ENCODE measurements around the gene DERL3.

Gene DERL3

DNA sequence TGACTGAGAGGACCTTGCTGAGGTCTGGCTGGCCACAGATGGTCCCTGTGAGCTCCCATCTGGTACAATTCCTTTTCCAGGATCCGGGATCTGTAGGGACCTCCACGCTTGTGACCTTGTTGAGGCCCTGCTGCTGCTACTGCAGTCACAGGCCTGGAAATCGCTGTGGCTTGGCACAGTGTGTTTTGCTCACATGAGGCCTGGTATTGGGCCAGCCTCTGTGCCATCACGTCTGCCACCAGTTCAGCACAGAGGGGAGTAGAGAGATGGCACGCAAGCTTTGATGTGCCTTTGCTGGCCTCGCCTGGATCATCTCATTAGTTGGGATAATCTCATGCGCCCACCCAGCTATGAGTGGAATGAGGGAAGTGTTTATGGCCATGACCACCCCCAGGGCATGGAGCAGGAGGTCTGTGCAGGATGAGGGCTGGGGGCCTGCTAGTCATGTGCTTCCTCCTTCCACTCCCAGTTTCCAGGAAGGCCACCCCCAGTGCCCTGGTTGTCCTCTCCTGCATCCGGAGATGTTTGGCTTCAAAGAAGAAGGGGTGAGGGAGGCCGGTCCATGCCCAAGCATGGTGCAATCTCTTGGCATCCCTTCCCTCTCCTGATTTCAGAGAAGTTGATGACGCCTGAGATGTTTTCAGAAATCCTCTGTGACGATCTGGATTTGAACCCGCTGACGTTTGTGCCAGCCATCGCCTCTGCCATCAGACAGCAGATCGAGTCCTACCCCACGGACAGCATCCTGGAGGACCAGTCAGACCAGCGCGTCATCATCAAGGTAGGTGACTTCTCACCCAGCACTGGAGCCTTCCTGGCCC is 22.4 kb downstream of the DERL3 start:
- no peaks in the 10 kb centered on the region for H3K27me3 ChIP-seq (ENCODE audit: low read depth, low read length)
- no peaks in the 10 kb centered on the region for H3K4me1 ChIP-seq (ENCODE audit: control insufficient read depth in 1 of 2, insufficient read depth in 2 of 2, low read length in 2 of 2)
- H3K4me3 ChIP-seq (ENCODE audit: low read depth in 1 of 2, low read length in 2 of 2): no peak overlapping the region
- H3K27ac ChIP-seq (ENCODE audit: low read length): no peak overlapping the region
- peaks cover 33 to 73% of the 10 kb centered on the region in 2 donors for H3K36me3 ChIP-seq (ENCODE audit: control insufficient read depth in 1 of 2, insufficient read depth in 2 of 2, low read length in 2 of 2)
- no peaks in the 10 kb centered on the region for H3K9me3 ChIP-seq (ENCODE audit: control insufficient read depth in 1 of 2, low read length in 2 of 2)

DNA sequence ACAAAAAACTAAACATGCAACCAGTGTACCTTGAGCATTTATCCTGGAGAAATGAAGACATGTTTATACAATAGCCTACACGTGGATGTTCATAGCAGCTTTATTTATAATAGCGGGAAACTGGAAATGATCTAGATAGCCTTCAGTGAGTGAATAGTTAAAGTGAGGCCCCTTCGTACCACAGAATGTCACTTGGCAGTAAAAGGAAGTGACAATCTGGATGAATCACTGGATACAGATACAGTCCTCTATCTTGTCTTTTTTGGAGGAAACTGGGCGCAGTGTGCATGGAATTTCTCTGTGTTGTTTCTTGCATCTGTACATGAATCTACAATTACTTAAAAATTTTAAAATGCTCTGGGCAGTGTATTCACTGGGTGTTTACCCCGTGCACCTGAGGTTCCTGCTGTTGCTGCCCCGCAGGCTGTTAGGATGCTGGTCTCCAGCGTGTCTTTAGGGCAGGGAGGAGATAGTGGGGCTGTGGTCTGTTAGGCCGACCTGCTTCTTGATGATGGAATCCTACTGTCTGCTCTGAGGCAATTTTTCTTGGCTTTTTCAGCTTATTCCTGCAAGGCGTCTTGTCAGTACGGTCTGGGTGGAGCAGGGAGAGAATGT is 23.2 kb downstream of the DERL3 start:
- Histone ChIP-seq H3K36me3 (ENCODE audit: control insufficient read depth in 1 of 2, insufficient read depth in 2 of 2, low read length in 2 of 2) (peaks cover 30 to 70% of the 10 kb centered on the region in 2 donors), H3K27ac (ENCODE audit: low read length) (no peak overlapping the region), H3K4me3 (ENCODE audit: low read depth in 1 of 2, low read length in 2 of 2) (no peak overlapping the region), H3K4me1 (ENCODE audit: control insufficient read depth in 1 of 2, insufficient read depth in 2 of 2, low read length in 2 of 2) (no peaks in the 10 kb centered on the region), H3K27me3 (ENCODE audit: low read depth, low read length) (no peaks in the 10 kb centered on the region), H3K9me3 (ENCODE audit: control insufficient read depth in 1 of 2, low read length in 2 of 2) (no peaks in the 10 kb centered on the region)

DNA sequence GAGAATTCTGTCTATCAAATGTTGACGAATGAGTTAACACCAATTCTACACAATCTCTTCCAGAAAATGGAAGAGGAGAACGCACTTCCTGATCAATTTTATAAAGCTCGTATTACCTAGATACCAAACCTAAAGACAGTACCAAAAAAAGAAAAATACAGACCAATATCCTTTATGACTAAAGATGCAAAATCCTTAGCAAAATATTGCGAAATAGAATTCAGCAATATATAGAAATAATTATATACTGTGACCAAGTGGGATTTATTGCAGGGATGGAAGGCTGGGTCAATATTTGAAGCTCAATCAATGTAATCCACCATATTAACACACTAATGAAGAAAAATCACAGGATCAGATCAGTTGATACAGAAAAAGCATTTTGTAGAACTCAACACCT is 26.4 kb downstream of the DERL3 start:
- peaks cover 24 to 37% of the 10 kb centered on the region in 2 donors for H3K36me3 ChIP-seq (ENCODE audit: control insufficient read depth in 1 of 2, insufficient read depth in 2 of 2, low read length in 2 of 2)
- no peak overlapping the region for H3K4me3 ChIP-seq (ENCODE audit: low read depth in 1 of 2, low read length in 2 of 2)
- no peaks in the 10 kb centered on the region for H3K4me1 ChIP-seq (ENCODE audit: control insufficient read depth in 1 of 2, insufficient read depth in 2 of 2, low read length in 2 of 2)
- H3K9me3 ChIP-seq (ENCODE audit: control insufficient read depth in 1 of 2, low read length in 2 of 2): no peaks in the 10 kb centered on the region
- H3K27me3 ChIP-seq (ENCODE audit: low read depth, low read length): no peaks in the 10 kb centered on the region
- no peak overlapping the region for H3K27ac ChIP-seq (ENCODE audit: low read length)

DNA sequence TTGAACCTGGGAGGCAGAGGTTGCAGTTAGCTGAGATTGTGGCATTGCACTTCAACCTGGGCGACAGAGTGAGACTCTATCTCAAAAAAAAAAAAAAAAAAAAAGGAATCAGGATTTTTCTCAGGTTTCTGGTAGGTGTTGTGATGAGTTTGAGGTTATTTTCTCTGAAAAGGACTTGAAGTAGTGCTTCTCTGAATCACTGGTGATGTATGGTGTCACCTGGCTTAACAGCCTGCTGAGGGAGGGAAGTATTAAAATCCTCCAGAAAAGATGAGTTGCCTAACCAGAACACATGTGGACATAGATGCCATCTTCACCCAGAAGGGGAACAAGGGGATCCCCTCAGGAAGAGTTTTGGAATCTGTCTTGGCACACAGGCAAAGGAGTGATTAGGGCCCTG is 32.0 kb downstream of the DERL3 start:
- peaks cover 45 to 54% of the 10 kb centered on the region in 2 donors for H3K36me3 ChIP-seq (ENCODE audit: control insufficient read depth in 1 of 2, insufficient read depth in 2 of 2, low read length in 2 of 2)
- no peak overlapping the region for H3K27ac ChIP-seq (ENCODE audit: low read length)
- H3K27me3 ChIP-seq (ENCODE audit: low read depth, low read length): no peaks in the 10 kb centered on the region
- H3K4me1 ChIP-seq (ENCODE audit: control insufficient read depth in 1 of 2, insufficient read depth in 2 of 2, low read length in 2 of 2): no peaks in the 10 kb centered on the region
- no peak overlapping the region for H3K4me3 ChIP-seq (ENCODE audit: low read depth in 1 of 2, low read length in 2 of 2)
- H3K9me3 ChIP-seq (ENCODE audit: control insufficient read depth in 1 of 2, low read length in 2 of 2): no peaks in the 10 kb centered on the region

DNA sequence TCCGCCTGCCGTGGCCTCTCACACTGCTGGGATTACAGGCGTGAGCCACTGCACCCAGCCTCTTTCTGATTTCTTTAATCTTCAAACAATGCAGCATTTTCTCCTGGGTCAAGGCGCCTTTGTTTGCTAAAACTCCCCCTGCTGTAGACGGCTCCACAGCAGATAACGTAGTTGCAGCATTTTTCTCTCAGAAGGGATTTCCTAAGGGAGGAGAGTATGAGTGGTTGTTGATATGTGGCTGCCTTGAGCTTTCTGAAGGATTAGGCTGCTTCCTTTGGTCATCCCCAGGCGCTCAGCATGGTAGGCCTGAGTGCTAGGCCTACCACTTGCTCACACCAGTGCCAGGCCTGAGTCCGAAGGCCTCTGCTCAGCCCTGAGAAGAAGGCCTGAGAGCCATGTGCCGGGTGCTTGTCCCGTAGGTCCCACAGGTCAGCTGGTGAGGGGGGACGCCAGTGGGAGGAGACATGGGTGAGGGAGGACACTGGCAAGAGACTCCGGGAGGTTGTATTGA is 34.0 kb downstream of the DERL3 start:
- Histone ChIP-seq H3K4me1 (ENCODE audit: control insufficient read depth in 1 of 2, insufficient read depth in 2 of 2, low read length in 2 of 2) (no peaks in the 10 kb centered on the region), H3K27me3 (ENCODE audit: low read depth, low read length) (no peaks in the 10 kb centered on the region), H3K4me3 (ENCODE audit: low read depth in 1 of 2, low read length in 2 of 2) (no peak overlapping the region), H3K36me3 (ENCODE audit: control insufficient read depth in 1 of 2, insufficient read depth in 2 of 2, low read length in 2 of 2) (peaks cover 57 to 68% of the 10 kb centered on the region in 2 donors), H3K27ac (ENCODE audit: low read length) (no peak overlapping the region), H3K9me3 (ENCODE audit: control insufficient read depth in 1 of 2, low read length in 2 of 2) (no peaks in the 10 kb centered on the region)

DNA sequence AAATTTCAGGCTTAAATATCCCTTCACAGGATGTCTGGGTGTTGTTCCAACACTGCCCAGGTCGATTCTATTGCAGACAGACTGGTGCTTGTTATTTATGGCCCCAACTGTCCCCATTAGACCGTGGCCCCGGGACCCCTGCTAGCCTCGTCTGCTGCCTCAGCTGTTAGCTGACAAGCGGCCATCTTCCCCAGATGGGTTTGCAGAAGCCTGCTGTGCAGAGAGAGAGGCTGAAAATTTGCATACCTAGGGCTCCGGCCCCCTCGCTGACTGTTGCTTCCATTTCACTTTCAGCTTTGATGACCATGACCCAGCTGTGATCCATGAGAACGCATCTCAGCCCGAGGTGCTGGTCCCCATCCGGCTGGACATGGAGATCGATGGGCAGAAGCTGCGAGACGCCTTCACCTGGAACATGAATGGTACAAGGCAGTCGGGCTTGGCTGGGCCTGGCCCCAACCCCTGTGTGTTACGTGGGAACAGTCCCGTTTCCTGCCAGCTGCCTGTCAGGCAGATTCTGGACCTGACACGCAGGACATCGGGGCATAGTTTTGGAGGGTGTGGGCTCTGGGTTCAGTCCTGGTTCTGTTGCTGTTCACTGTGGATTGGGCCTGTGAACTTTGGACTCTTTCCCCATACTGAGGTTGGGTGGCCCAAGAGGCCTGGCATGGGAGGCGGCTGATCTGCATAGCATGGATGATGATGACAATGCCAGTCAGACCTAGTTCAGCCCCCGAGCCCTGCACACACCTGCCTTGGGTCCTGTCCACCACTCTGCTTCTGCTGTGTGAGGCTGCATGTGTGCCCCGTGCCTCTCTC is 35.6 kb downstream of the DERL3 start:
- H3K4me1 ChIP-seq (ENCODE audit: control insufficient read depth in 1 of 2, insufficient read depth in 2 of 2, low read length in 2 of 2): no peaks in the 10 kb centered on the region
- H3K36me3 ChIP-seq (ENCODE audit: control insufficient read depth in 1 of 2, insufficient read depth in 2 of 2, low read length in 2 of 2): peaks cover 57 to 77% of the 10 kb centered on the region in 2 donors

DNA sequence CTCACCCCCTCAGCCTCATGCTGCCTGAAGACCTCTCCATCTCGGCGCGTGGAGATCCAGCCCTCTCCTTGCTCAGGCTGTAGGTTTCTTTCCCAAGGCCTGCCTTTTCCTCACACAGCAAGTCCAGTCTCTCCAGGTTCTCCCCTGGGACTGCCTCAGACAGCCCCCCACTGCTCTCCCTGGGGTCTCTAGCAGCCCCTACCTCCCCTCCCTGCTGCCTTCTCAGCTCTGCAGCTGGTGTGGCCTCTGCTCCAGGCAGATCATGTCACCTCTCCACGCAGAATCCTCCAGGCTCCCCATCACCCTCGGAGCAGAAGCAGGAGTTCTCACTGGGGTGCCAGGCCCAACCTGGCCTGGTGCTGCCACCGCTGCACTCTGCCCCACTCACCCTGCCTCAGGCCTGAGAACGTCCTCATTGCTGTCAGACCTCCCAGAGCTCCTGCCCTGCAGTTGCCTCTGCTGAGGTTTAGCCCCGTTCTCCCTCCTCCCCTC is 36.9 kb downstream of the DERL3 start:
- no peaks in the 10 kb centered on the region for H3K9me3 ChIP-seq (ENCODE audit: control insufficient read depth in 1 of 2, low read length in 2 of 2)
- peaks cover 59 to 80% of the 10 kb centered on the region in 2 donors for H3K36me3 ChIP-seq (ENCODE audit: control insufficient read depth in 1 of 2, insufficient read depth in 2 of 2, low read length in 2 of 2)
- no peak overlapping the region for H3K4me3 ChIP-seq (ENCODE audit: low read depth in 1 of 2, low read length in 2 of 2)
- no peaks in the 10 kb centered on the region for H3K4me1 ChIP-seq (ENCODE audit: control insufficient read depth in 1 of 2, insufficient read depth in 2 of 2, low read length in 2 of 2)
- H3K27me3 ChIP-seq (ENCODE audit: low read depth, low read length): no peaks in the 10 kb centered on the region
- no peak overlapping the region for H3K27ac ChIP-seq (ENCODE audit: low read length)

More for the DNA sequence above, 35.6 kb downstream of the DERL3 start:
- Histone ChIP-seq H3K27ac (ENCODE audit: low read length) (no peak overlapping the region), H3K4me3 (ENCODE audit: low read depth in 1 of 2, low read length in 2 of 2) (no peak overlapping the region), H3K9me3 (ENCODE audit: control insufficient read depth in 1 of 2, low read length in 2 of 2) (no peaks in the 10 kb centered on the region), H3K27me3 (ENCODE audit: low read depth, low read length) (no peaks in the 10 kb centered on the region)

DNA sequence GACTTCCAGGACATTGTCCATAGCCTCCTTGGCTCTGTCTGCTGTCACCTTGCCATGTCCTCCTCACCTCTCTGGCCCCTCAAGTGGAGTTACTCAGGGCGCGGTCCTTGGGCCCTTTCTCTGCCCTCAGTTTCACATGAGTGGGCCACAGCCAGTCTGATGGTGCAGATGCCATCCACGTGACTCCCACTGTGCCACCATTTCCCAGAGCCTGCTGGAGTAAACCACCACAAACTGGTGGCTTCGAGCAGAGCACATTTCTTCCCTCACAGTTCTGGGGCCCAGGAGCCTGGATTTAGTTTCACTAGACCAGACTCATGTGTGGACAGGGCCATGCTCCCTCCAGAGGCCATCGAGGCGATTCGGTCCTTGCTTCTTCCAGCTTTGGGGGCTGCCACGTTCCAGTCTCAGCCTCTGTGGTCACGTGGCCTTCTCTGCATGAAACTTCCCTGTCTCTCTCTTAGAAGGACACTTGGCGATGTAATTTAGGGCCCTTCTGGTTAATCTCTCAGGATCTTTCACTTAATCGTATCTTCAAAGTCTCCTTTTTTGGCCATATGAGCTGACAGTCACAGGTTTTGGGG is 37.5 kb downstream of the DERL3 start:
- Histone ChIP-seq H3K4me1 (ENCODE audit: control insufficient read depth in 1 of 2, insufficient read depth in 2 of 2, low read length in 2 of 2) (no peaks in the 10 kb centered on the region), H3K36me3 (ENCODE audit: control insufficient read depth in 1 of 2, insufficient read depth in 2 of 2, low read length in 2 of 2) (peaks cover 56 to 82% of the 10 kb centered on the region in 2 donors)

DNA sequence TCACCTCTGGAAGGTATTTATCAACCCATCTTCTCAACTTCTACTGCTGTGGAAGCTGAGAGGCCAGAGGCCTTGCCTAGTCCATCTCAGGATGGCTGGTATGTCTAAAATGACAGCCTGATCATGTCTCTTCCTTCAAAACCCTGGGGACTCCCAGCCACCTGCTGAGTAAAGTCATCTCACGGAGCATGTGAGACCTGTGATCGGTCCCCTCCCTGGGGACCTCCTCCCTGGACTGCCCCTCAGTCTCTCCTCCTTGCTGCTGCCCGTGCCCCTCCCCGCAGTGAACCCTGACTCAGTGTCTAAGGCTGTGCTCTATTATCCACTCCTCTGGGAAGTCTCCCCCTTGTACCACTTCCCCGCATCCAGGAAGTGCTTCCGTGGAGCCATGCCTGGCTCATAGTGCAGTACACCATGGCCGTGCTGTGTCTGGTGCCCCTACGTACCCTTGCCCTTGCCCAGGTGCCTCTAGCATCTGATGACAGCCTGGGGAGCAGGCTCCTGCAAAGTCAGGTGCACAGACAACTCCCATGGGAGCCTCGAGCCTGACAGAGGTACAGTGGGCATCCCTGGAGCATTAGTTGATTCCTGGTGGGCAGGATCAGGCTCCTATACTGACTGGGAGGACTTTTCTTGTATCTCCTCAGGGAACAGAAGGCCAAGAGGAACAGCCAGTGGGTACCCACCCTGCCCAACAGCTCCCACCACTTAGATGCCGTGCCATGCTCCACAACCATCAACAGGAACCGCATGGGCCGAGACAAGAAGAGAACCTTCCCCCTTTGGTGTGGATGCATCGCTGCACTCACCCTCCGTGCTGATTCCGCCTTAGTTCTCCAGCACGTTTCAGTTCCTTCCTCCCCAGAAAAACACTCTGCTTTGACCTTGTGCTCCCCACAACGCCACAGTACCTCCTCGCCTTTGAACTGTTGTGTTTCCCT is 38.2 kb downstream of the DERL3 start:
- Histone ChIP-seq H3K27me3 (ENCODE audit: low read depth, low read length) (no peaks in the 10 kb centered on the region), H3K27ac (ENCODE audit: low read length) (no peak overlapping the region), H3K36me3 (ENCODE audit: control insufficient read depth in 1 of 2, insufficient read depth in 2 of 2, low read length in 2 of 2) (peaks cover 48 to 84% of the 10 kb centered on the region in 2 donors), H3K4me3 (ENCODE audit: low read depth in 1 of 2, low read length in 2 of 2) (no peak overlapping the region), H3K9me3 (ENCODE audit: control insufficient read depth in 1 of 2, low read length in 2 of 2) (no peaks in the 10 kb centered on the region), H3K4me1 (ENCODE audit: control insufficient read depth in 1 of 2, insufficient read depth in 2 of 2, low read length in 2 of 2) (no peaks in the 10 kb centered on the region)

More for the DNA sequence above, 37.5 kb downstream of the DERL3 start:
- Histone ChIP-seq H3K27ac (ENCODE audit: low read length) (no peak overlapping the region), H3K4me3 (ENCODE audit: low read depth in 1 of 2, low read length in 2 of 2) (no peak overlapping the region), H3K27me3 (ENCODE audit: low read depth, low read length) (no peaks in the 10 kb centered on the region), H3K9me3 (ENCODE audit: control insufficient read depth in 1 of 2, low read length in 2 of 2) (no peaks in the 10 kb centered on the region)

DNA sequence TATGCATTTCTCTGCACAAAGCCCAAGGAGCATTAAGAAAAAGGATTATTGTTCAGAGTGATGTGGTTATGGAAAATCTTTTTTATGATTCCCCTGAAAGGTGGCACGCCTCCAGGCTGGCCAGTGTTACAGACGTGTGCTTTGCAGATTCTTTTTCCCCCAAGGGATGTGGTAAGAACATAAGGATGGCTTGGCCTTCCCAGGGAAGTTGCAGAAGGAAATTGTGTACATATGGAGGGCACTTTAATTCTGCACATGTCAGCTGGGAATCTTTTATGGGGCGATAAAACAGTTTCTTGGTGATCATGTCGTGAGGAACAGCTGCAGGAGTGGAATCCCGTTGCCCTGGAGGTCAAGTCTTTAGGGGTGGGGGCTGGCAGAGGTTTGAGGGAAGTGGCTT is 42.3 kb downstream of the DERL3 start:
- Histone ChIP-seq H3K36me3 (ENCODE audit: control insufficient read depth in 1 of 2, insufficient read depth in 2 of 2, low read length in 2 of 2) (peaks cover 33 to 79% of the 10 kb centered on the region in 2 donors), H3K4me3 (ENCODE audit: low read depth in 1 of 2, low read length in 2 of 2) (no peak overlapping the region), H3K4me1 (ENCODE audit: control insufficient read depth in 1 of 2, insufficient read depth in 2 of 2, low read length in 2 of 2) (peaks cover 0 to 5% of the 10 kb centered on the region in 2 donors), H3K27ac (ENCODE audit: low read length) (no peak overlapping the region), H3K27me3 (ENCODE audit: low read depth, low read length) (no peaks in the 10 kb centered on the region), H3K9me3 (ENCODE audit: control insufficient read depth in 1 of 2, low read length in 2 of 2) (no peaks in the 10 kb centered on the region)

Data from muscle layer of duodenum (tissue), 2 donors.